GM23338 (cell line): ENCODE measurements around the gene CDC26. TPM values are rescaled to one million over a fixed set of nuclear protein-coding genes. Genes with fewer than 3 reads are reported as not detected.

ENCODE experiments used
- ATAC-seq: fragments of 200-7000 bp; cut with Tn5 transposase; 3 replicates; pipeline ENCODE4 v1.9.1; 2020
- DNase-seq: peaks from one replicate; pipeline ENCODE4 v3.0.0-alpha.2; 2015; ENCODE audit warnings: low spot score
- H2AFZ ChIP-seq: fragments of 200-600 bp; sonication (generic); 2 replicates; pipeline ENCODE4 v1.8.0; 2016; ENCODE audit warnings: antibody characterized with exemption, mild to moderate bottlenecking, moderate library complexity
- H3F3A ChIP-seq: fragments of 200-600 bp; sonication (generic); replicated peaks from 2 replicates; pipeline ENCODE4 v1.8.0; 2017; ENCODE audit warnings: antibody characterized with exemption, mixed run types, low read depth
- H3K27ac ChIP-seq: fragments of 200-600 bp; sonication (generic); 2 replicates; pipeline ENCODE4 v1.6.1; 2016; ENCODE audit warnings: low read depth
- H3K27me3 ChIP-seq: fragments of 200-600 bp; sonication (generic); 2 replicates; pipeline ENCODE4 v1.8.0; 2016; ENCODE audit warnings: mild to moderate bottlenecking, mixed run types, moderate library complexity; ENCODE audit not compliant: insufficient read depth
- H3K36me3 ChIP-seq: fragments of 200-600 bp; sonication (generic); 2 replicates; pipeline ENCODE4 v1.8.0; 2016; ENCODE audit warnings: mild to moderate bottlenecking; ENCODE audit not compliant: insufficient read depth
- H3K4me1 ChIP-seq: fragments of 200-600 bp; sonication (generic); 2 replicates; pipeline ENCODE4 v1.8.0; 2016; ENCODE audit warnings: mild to moderate bottlenecking, moderate library complexity; ENCODE audit not compliant: insufficient read depth
- H3K4me2 ChIP-seq: fragments of 200-600 bp; sonication (generic); 2 replicates; pipeline ENCODE4 v1.7.1; 2017; ENCODE audit warnings: mixed run types
- H3K4me3 ChIP-seq: fragments of 200-600 bp; sonication (generic); 2 replicates; pipeline ENCODE4 v1.6.1; 2016; ENCODE audit warnings: mixed run types
- H3K79me2 ChIP-seq: fragments of 200-600 bp; sonication (generic); replicated peaks from 2 replicates; pipeline ENCODE4 v1.8.0; 2017; ENCODE audit warnings: mild to moderate bottlenecking; ENCODE audit not compliant: insufficient read depth
- H3K9me2 ChIP-seq: fragments of 200-600 bp; sonication (generic); 2 replicates; pipeline ENCODE4 v1.8.0; 2017; ENCODE audit not compliant: insufficient read depth
- H4K20me1 ChIP-seq: fragments of 200-600 bp; sonication (generic); replicated peaks from 2 replicates; pipeline ENCODE4 v1.8.0; 2017; ENCODE audit warnings: mild to moderate bottlenecking; ENCODE audit not compliant: insufficient read depth
- H3K27ac Mint-ChIP-seq: 2 replicates; pipeline ENCODE4 v1.8.0; 2020; ENCODE audit warnings: inconsistent platforms, mild to moderate bottlenecking, moderate library complexity, mixed read lengths
- H3K27me3 Mint-ChIP-seq: 3 replicates; pipeline ENCODE4 v1.8.0; 2022; ENCODE audit warnings: low read depth, mild to moderate bottlenecking, moderate library complexity, mixed read lengths, inconsistent platforms; ENCODE audit not compliant: insufficient read depth, poor library complexity
- H3K36me3 Mint-ChIP-seq: 3 replicates; pipeline ENCODE4 v1.8.0; 2021; ENCODE audit warnings: low read depth, mild to moderate bottlenecking, inconsistent platforms, moderate library complexity, mixed read lengths
- H3K4me1 Mint-ChIP-seq: 3 replicates; pipeline ENCODE4 v1.8.0; 2020; ENCODE audit warnings: mild to moderate bottlenecking, inconsistent platforms, mixed read lengths
- H3K4me3 Mint-ChIP-seq: 3 replicates; pipeline ENCODE4 v1.8.0; 2021; ENCODE audit warnings: moderate library complexity, mild to moderate bottlenecking, inconsistent platforms, mixed read lengths
- H3K9me3 Mint-ChIP-seq: 3 replicates; pipeline ENCODE4 v1.8.0; 2020; ENCODE audit warnings: moderate library complexity, mild to moderate bottlenecking, inconsistent platforms, mixed read lengths
- ETS1 ChIP-seq: IDR thresholded peaks from 2 replicates; pipeline ENCODE4 v1.6.1; 2016; ENCODE audit warnings: antibody characterized with exemption
- EZH2 ChIP-seq: fragments of 200-600 bp; sonication (generic); IDR thresholded peaks from one replicate; pipeline ENCODE4 v1.8.0; 2017; ENCODE audit warnings: antibody characterized with exemption, mild to moderate bottlenecking, low read depth; ENCODE audit not compliant: unreplicated experiment
- EZH2phosphoT487 ChIP-seq: fragments of 200-600 bp; sonication (generic); IDR thresholded peaks from one replicate; pipeline ENCODE4 v1.8.1; 2018; ENCODE audit warnings: antibody characterized with exemption; ENCODE audit not compliant: unreplicated experiment
- JUNB ChIP-seq: IDR thresholded peaks from one replicate; pipeline ENCODE4 v1.6.1; 2016; ENCODE audit warnings: antibody characterized with exemption; ENCODE audit not compliant: unreplicated experiment
- NANOG ChIP-seq: IDR thresholded peaks from 2 replicates; pipeline ENCODE4 v1.6.1; 2016; ENCODE audit warnings: antibody characterized with exemption, borderline replicate concordance
- POLR2AphosphoS5 ChIP-seq: IDR thresholded peaks from 2 replicates; pipeline ENCODE4 v1.6.1; 2016; ENCODE audit warnings: antibody characterized with exemption, low read depth
- REST ChIP-seq: IDR thresholded peaks from one replicate; pipeline ENCODE4 v1.6.1; 2018; ENCODE audit warnings: antibody characterized with exemption; ENCODE audit not compliant: unreplicated experiment
- STAT1 ChIP-seq: IDR thresholded peaks from one replicate; pipeline ENCODE4 v1.6.1; 2016; ENCODE audit warnings: antibody characterized with exemption; ENCODE audit not compliant: unreplicated experiment
- ZNF114 ChIP-seq: fragments of 250-450 bp; sonication (Bioruptor Pico); IDR thresholded peaks from 2 replicates; pipeline ENCODE4 v1.5.0; 2020; ENCODE audit warnings: mild to moderate bottlenecking, moderate library complexity
- ZNF331 ChIP-seq: fragments of 250-450 bp; sonication (Bioruptor Pico); IDR thresholded peaks from 2 replicates; pipeline ENCODE4 v1.5.0; 2020; ENCODE audit warnings: low read depth, mild to moderate bottlenecking, moderate library complexity
- polyA plus RNA-seq: library from polyadenylated mRNA; unstranded; fragments of >200 nt; fragmentation: Nextera tagmentation; extraction: Ambion mirVana; gene quantifications from 2 replicates; pipeline ENCODE4 v1.2.1, GENCODE V29; 2016
- total RNA-seq: library from RNA; depleted of rRNA; stranded (reverse); fragments of >200 nt; shearing (Covaris generic); gene quantifications from 2 replicates; pipeline ENCODE4 v1.2.3, GENCODE V29; 2014
- TF ChIP-seq, protein P1 (sequence below), 2 experiments: fragments of 200-600 bp in 1 of 2; sonication (generic) in 1 of 2; conservative IDR thresholded peaks; 2 replicates each; pipeline versions ENCODE4 v1.5.1 to v1.6.1; 2016 to 2017; ENCODE audit warnings: antibody characterized with exemption in 2 of 2, low read depth in 2 of 2, mild to moderate bottlenecking in 2 of 2, moderate library complexity in 1 of 2

The CDC26 gene
- total and polyA plus RNA-seq, 2 experiments from 2014 or later: 34.9 to 112 TPM

DNA sequence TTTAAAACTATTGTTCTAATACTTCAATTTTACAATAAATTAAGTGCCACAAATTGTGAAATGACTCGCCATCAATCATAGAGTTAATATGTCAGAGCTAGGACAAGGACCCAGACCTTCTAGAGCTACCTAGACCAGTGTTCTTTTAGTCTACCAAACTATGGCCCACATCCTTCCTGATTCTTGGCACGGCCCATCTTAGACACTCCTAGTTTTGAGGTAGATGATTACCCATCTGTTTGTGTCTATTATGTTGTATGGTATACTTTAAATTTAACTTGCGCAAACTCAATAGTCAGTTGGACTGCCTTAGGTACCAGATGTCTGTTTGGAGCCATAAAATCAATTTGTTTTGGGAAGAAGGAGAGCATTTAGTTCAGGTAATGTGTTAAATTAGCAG lies 17.5 kb downstream of the CDC26 start:
- Mint-ChIP-seq H3K9me3 (no peaks in the 10 kb centered on the region), H3K27me3 (no peaks in the 10 kb centered on the region), H3K27ac (no peak overlapping the region), H3K4me3 (no peak overlapping the region), H3K36me3 (peaks cover 20% of the 10 kb centered on the region), H3K4me1 (no peaks in the 10 kb centered on the region)
- no peak overlapping the region for H3K4me2 ChIP-seq
- H3K4me1 ChIP-seq: no peaks in the 10 kb centered on the region
- H3K27me3 ChIP-seq: no peaks in the 10 kb centered on the region
- DNase-seq (no peak), ATAC-seq (no peak)
- H3K9me2 ChIP-seq: no peaks in the 10 kb centered on the region
- H4K20me1 ChIP-seq: peaks cover 8% of the 10 kb centered on the region; the same call in 1 of the 2 replicates
- H3K79me2 ChIP-seq: no peaks in the 10 kb centered on the region
- H3F3A ChIP-seq: no peaks in the 10 kb centered on the region
- H3K4me3 ChIP-seq: no peak overlapping the region
- TF ChIP-seq EZH2phosphoT487 (no peak), STAT1 (no peak), ZNF331 (CRISPR knock-in tag) (no peak), EZH2 (no peak), POLR2AphosphoS5 (no peak), NANOG (no peak), JUNB (no peak), ETS1 (no peak), REST (no peak)
- TF ChIP-seq, protein P1, sequence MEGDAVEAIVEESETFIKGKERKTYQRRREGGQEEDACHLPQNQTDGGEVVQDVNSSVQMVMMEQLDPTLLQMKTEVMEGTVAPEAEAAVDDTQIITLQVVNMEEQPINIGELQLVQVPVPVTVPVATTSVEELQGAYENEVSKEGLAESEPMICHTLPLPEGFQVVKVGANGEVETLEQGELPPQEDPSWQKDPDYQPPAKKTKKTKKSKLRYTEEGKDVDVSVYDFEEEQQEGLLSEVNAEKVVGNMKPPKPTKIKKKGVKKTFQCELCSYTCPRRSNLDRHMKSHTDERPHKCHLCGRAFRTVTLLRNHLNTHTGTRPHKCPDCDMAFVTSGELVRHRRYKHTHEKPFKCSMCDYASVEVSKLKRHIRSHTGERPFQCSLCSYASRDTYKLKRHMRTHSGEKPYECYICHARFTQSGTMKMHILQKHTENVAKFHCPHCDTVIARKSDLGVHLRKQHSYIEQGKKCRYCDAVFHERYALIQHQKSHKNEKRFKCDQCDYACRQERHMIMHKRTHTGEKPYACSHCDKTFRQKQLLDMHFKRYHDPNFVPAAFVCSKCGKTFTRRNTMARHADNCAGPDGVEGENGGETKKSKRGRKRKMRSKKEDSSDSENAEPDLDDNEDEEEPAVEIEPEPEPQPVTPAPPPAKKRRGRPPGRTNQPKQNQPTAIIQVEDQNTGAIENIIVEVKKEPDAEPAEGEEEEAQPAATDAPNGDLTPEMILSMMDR (conservative IDR thresholded peaks at IDR 0.05; ENCODE audit: low read depth in 2 of 2): no peak
- H2AFZ ChIP-seq: no peak overlapping the region
- H3K27ac ChIP-seq: no peak overlapping the region
- peaks cover 13% of the 10 kb centered on the region for H3K36me3 ChIP-seq

GRCh38 chr9:113255438-113255837 lies 19.9 kb downstream of the CDC26 start:
- DNase-seq: no peak
- Histone ChIP-seq H3F3A (no peaks in the 10 kb centered on the region), H3K36me3 (peaks cover 13% of the 10 kb centered on the region), H4K20me1 (peaks cover 8% of the 10 kb centered on the region; the same call in 1 of the 2 replicates), H3K27me3 (no peaks in the 10 kb centered on the region), H3K79me2 (no peaks in the 10 kb centered on the region; the same call in 1 of the 2 replicates), H3K4me1 (no peaks in the 10 kb centered on the region), H3K27ac (no peak overlapping the region), H3K4me2 (no peak overlapping the region), H3K9me2 (no peaks in the 10 kb centered on the region), H2AFZ (no peak overlapping the region), H3K4me3 (no peak overlapping the region)
- ATAC-seq: no peak
- Mint-ChIP-seq H3K9me3 (peaks cover 2% of the 10 kb centered on the region; the same call in 1 of the 3 replicates), H3K36me3 (peaks cover 17% of the 10 kb centered on the region), H3K27ac (no peak overlapping the region), H3K4me3 (no peak overlapping the region), H3K27me3 (no peaks in the 10 kb centered on the region), H3K4me1 (no peaks in the 10 kb centered on the region)
- no peak for TF ChIP-seq POLR2AphosphoS5
- TF ChIP-seq ZNF331 (CRISPR knock-in tag): no peak
- no peak for TF ChIP-seq EZH2
- no peak for TF ChIP-seq ZNF114 (CRISPR knock-in tag)
